Body of pancreas (tissue), 4 donors: ENCODE measurements around the gene BOLA3.
A peak's percentile ranks its signal among the peaks of the same experiment; 100 is the strongest.

Source experiments
- CTCF ChIP-seq, 7 experiments: fragments of 450-650 bp in 4 of 7; fragments of 200-600 bp in 3 of 7; sonication (generic) in 3 of 7; IDR thresholded peaks; one replicate each; pipeline ENCODE4 v1.5.1; 2016 to 2019; ENCODE audit warnings: antibody characterized with exemption in 7 of 7
- POLR2A ChIP-seq, 3 donors: fragments of 450-650 bp; IDR thresholded peaks; one replicate each; pipeline ENCODE4 v1.6.1; 2016; ENCODE audit warnings: antibody characterized with exemption in 3 of 3, mild to moderate bottlenecking in 2 of 3

GRCh38 chr2:74181739-74182138, 34.0 kb upstream of the BOLA3 start:
- TF ChIP-seq CTCF (IDR thresholded peaks at IDR 0.05) (no peak), POLR2A (IDR thresholded peaks at IDR 0.05) (peak in 1 of 3 donors; percentile 22)
